RWPE2 (cell line): ENCODE results near the gene RPUSD3.
A peak's percentile ranks its signal among the peaks of the same experiment; 100 is the strongest.
"Not testable (repeated sequence)": the region's sequence is repeated elsewhere in the genome, so short reads cannot be mapped to it uniquely, and the experiment has no call there.

Source experiments
- ATAC-seq: fragments of 200-7000 bp; cut with Tn5 transposase; 3 replicates; pipeline ENCODE4 v1.9.1; 2021; ENCODE audit warnings: low read depth
- DNase-seq: peaks from one replicate; pipeline ENCODE4 v3.0.0-alpha.2; 2020; ENCODE audit warnings: low spot score
- H3K27ac ChIP-seq: fragments of 450-650 bp; 2 replicates; pipeline ENCODE4 v1.5.1; 2017; ENCODE audit warnings: mild to moderate bottlenecking; ENCODE audit not compliant: poor library complexity, severe bottlenecking
- H3K27me3 ChIP-seq: fragments of 250-450 bp; sonication (Bioruptor Pico); 2 replicates; pipeline ENCODE4 v1.5.1; 2021; ENCODE audit warnings: mild to moderate bottlenecking, moderate library complexity; ENCODE audit not compliant: insufficient read depth, poor library complexity, severe bottlenecking
- H3K36me3 ChIP-seq: fragments of 250-450 bp; sonication (Bioruptor Pico); 2 replicates; pipeline ENCODE4 v1.5.1; 2020; ENCODE audit warnings: low read depth, mild to moderate bottlenecking, moderate library complexity
- H3K4me1 ChIP-seq: fragments of 250-450 bp; sonication (Bioruptor Pico); 2 replicates; pipeline ENCODE4 v1.5.1; 2021; ENCODE audit warnings: mild to moderate bottlenecking, moderate library complexity; ENCODE audit not compliant: insufficient read depth, poor library complexity, severe bottlenecking
- H3K4me3 ChIP-seq: fragments of 250-450 bp; sonication (Bioruptor Pico); 2 replicates; pipeline ENCODE4 v1.5.1; 2021; ENCODE audit warnings: mild to moderate bottlenecking, moderate library complexity; ENCODE audit not compliant: severe bottlenecking
- H3K9me3 ChIP-seq: fragments of 250-450 bp; sonication (Bioruptor Pico); 2 replicates; pipeline ENCODE4 v1.5.1; 2021; ENCODE audit warnings: mild to moderate bottlenecking, moderate library complexity; ENCODE audit not compliant: severe bottlenecking
- CTCF ChIP-seq: fragments of 450-650 bp; IDR thresholded peaks from one replicate; pipeline ENCODE4 v1.5.1; 2017; ENCODE audit warnings: mild to moderate bottlenecking, moderate library complexity; ENCODE audit not compliant: poor library complexity, severe bottlenecking

The RPUSD3 gene

GRCh38 chr3:9866639-9867038 is 22.8 kb upstream of the RPUSD3 start:
- Histone ChIP-seq H3K4me1 (peaks cover 15% of the 10 kb centered on the region), H3K27ac (no peak overlapping the region), H3K36me3 (no peaks in the 10 kb centered on the region), H3K4me3 (no peak overlapping the region), H3K9me3 (no peaks in the 10 kb centered on the region), H3K27me3 (no peaks in the 10 kb centered on the region)
- DNase-seq (no peak), ATAC-seq (no peak)
- no peak for TF ChIP-seq CTCF

GRCh38 chr3:9865125-9865637 is 21.4 kb upstream of the RPUSD3 start:
- not testable (repeated sequence) for H3K9me3 ChIP-seq, H3K36me3 ChIP-seq, H3K27me3 ChIP-seq, H3K4me3 ChIP-seq, ATAC-seq, DNase-seq
- Histone ChIP-seq H3K4me1 (peaks cover 11% of the 10 kb centered on the region), H3K27ac (peak overlapping the region; percentile 46)

GRCh38 chr3:9864200-9864927 is 20.6 kb upstream of the RPUSD3 start:
- H3K4me3 ChIP-seq = no peak overlapping the region
- peaks cover 11% of the 10 kb centered on the region for H3K4me1 ChIP-seq
- H3K36me3 ChIP-seq = no peaks in the 10 kb centered on the region
- H3K27me3 ChIP-seq = no peaks in the 10 kb centered on the region
- TF ChIP-seq CTCF = no peak
- DNase-seq = no peak
- H3K27ac ChIP-seq = peak overlapping the region; percentile 46
- H3K9me3 ChIP-seq = no peaks in the 10 kb centered on the region
- ATAC-seq = peak; percentile 69

- no peak for DNase-seq
- Histone ChIP-seq H3K4me3 (no peak overlapping the region), H3K27me3 (no peaks in the 10 kb centered on the region), H3K4me1 (peaks cover 11% of the 10 kb centered on the region), H3K36me3 (no peaks in the 10 kb centered on the region), H3K27ac (no peak overlapping the region), H3K9me3 (no peaks in the 10 kb centered on the region)
- no peak for TF ChIP-seq CTCF
- ATAC-seq = no peak
These were observed 19.4 kb upstream of the RPUSD3 start for GRCh38 chr3:9863058-9863772.

- ATAC-seq = no peak
- Histone ChIP-seq H3K36me3 (no peaks in the 10 kb centered on the region), H3K27ac (no peak overlapping the region), H3K4me3 (no peak overlapping the region), H3K9me3 (no peaks in the 10 kb centered on the region), H3K27me3 (no peaks in the 10 kb centered on the region), H3K4me1 (peaks cover 11% of the 10 kb centered on the region)
- no peak for DNase-seq
- no peak for TF ChIP-seq CTCF
These were observed 18.7 kb upstream of the RPUSD3 start for GRCh38 chr3:9862391-9863057.
